GM23248 (cell line): Measurements from ENCODE around the gene PRSS1. TPM values are rescaled to one million over a fixed set of nuclear protein-coding genes. Genes with fewer than 3 reads are reported as not detected.

Source experiments
- DNase-seq: peaks from one replicate; pipeline ENCODE4 v3.0.0-alpha.2; 2015
- H2AFZ ChIP-seq: fragments of 200-600 bp; sonication (generic); 2 replicates; pipeline ENCODE4 v1.6.1; 2016; ENCODE audit warnings: antibody characterized with exemption
- H3F3A ChIP-seq: fragments of 200-600 bp; sonication (generic); 2 replicates; pipeline ENCODE4 v1.6.1; 2016; ENCODE audit warnings: mild to moderate bottlenecking, antibody characterized with exemption, mixed run types; ENCODE audit not compliant: insufficient read depth
- H3K27ac ChIP-seq: fragments of 200-600 bp; sonication (generic); 2 replicates; pipeline ENCODE4 v1.5.1; 2016; ENCODE audit warnings: mild to moderate bottlenecking
- H3K27me3 ChIP-seq: fragments of 200-600 bp; sonication (generic); replicated peaks from 2 replicates; pipeline ENCODE4 v1.6.1; 2016; ENCODE audit warnings: mild to moderate bottlenecking; ENCODE audit not compliant: insufficient read depth
- H3K36me3 ChIP-seq: fragments of 200-600 bp; sonication (generic); 2 replicates; pipeline ENCODE4 v1.6.1; 2016; ENCODE audit warnings: low read depth, mild to moderate bottlenecking
- H3K4me1 ChIP-seq: fragments of 200-600 bp; sonication (generic); 2 replicates; pipeline ENCODE4 v1.6.1; 2016; ENCODE audit warnings: mild to moderate bottlenecking; ENCODE audit not compliant: insufficient read depth
- H3K4me2 ChIP-seq: fragments of 200-600 bp; sonication (generic); one replicate; pipeline ENCODE4 v1.6.1; 2016; ENCODE audit warnings: mild to moderate bottlenecking; ENCODE audit not compliant: unreplicated experiment
- H3K4me3 ChIP-seq: fragments of 200-600 bp; sonication (generic); 2 replicates; pipeline ENCODE4 v1.5.1; 2016; ENCODE audit warnings: mild to moderate bottlenecking
- H3K79me2 ChIP-seq: fragments of 200-600 bp; sonication (generic); 2 replicates; pipeline ENCODE4 v1.6.1; 2016; ENCODE audit warnings: mild to moderate bottlenecking; ENCODE audit not compliant: insufficient read depth
- H3K9ac ChIP-seq: fragments of 200-600 bp; sonication (generic); 2 replicates; pipeline ENCODE4 v1.6.1; 2016; ENCODE audit warnings: mild to moderate bottlenecking
- H3K9me2 ChIP-seq: fragments of 200-600 bp; sonication (generic); 2 replicates; pipeline ENCODE4 v1.6.1; 2016; ENCODE audit warnings: mixed run types, mild to moderate bottlenecking, moderate library complexity; ENCODE audit not compliant: insufficient read depth
- H3K9me3 ChIP-seq: fragments of 200-600 bp; sonication (generic); one replicate; pipeline ENCODE4 v1.6.1; 2017; ENCODE audit warnings: low read depth
- H4K20me1 ChIP-seq: fragments of 200-600 bp; sonication (generic); 2 replicates; pipeline ENCODE4 v1.6.0; 2016; ENCODE audit not compliant: insufficient read depth
- EZH2 ChIP-seq: fragments of 200-600 bp; sonication (generic); IDR thresholded peaks from 2 replicates; pipeline ENCODE4 v1.6.1; 2018; ENCODE audit warnings: antibody characterized with exemption, mild to moderate bottlenecking; ENCODE audit not compliant: insufficient read depth, poor library complexity, severe bottlenecking
- EZH2phosphoT487 ChIP-seq: fragments of 200-600 bp; sonication (generic); IDR thresholded peaks from 2 replicates; pipeline ENCODE4 v1.6.1; 2018; ENCODE audit warnings: antibody characterized with exemption, moderate library complexity, mild to moderate bottlenecking, low read depth; ENCODE audit not compliant: insufficient read depth
- WGBS, 2 experiments: methylation state at CpG; one replicate each; pipeline ENCODE4 v1.1.6; 2015 to 2017; ENCODE audit warnings: low lambda C conversion rate in 2 of 2, low coverage in 1 of 2; ENCODE audit errors: missing lambda C conversion rate in 2 of 2; 5-methylcytosine and 5-hydroxymethylcytosine counted together
- in situ Hi-C: fragments of 300-500 bp; cut with MboI; formaldehyde crosslinking; loops from 2 replicates; pipeline ENCODE4 v1.15.0; 2020
- polyA plus RNA-seq: library from polyadenylated mRNA; unstranded; fragments of >200 nt; fragmentation: Nextera tagmentation; extraction: Ambion mirVana; gene quantifications from 2 replicates; pipeline ENCODE4 v1.2.1, GENCODE V29; 2016
- total RNA-seq: library from RNA; depleted of rRNA; stranded (reverse); fragments of >200 nt; shearing (Covaris generic); gene quantifications from 2 replicates; pipeline ENCODE4 v1.2.3, GENCODE V29; 2014

PRSS1 gene
- total and polyA plus RNA-seq, 2 experiments from 2014 or later = not detected

- TF ChIP-seq EZH2phosphoT487 (no peak), EZH2 (no peak)
- Histone ChIP-seq H3F3A (no peaks in the 10 kb centered on the region), H3K27ac (no peak overlapping the region), H3K36me3 (no peaks in the 10 kb centered on the region), H3K9me3 (no peaks in the 10 kb centered on the region), H3K9me2 (no peaks in the 10 kb centered on the region), H4K20me1 (no peaks in the 10 kb centered on the region), H3K27me3 (no peaks in the 10 kb centered on the region), H3K4me3 (no peak overlapping the region), H3K79me2 (no peaks in the 10 kb centered on the region), H3K4me2 (no peak overlapping the region), H3K9ac (no peak overlapping the region), H3K4me1 (no peaks in the 10 kb centered on the region), H2AFZ (no peak overlapping the region)
- DNase-seq = no peak
- in situ Hi-C loops = no loop called here
- 43 to 60% methylated on average over 2 of the region's 2 CpGs for WGBS, 2 experiments
Measured at GRCh38 chr7:142714375-142714774, 34.9 kb upstream of the PRSS1 start.

- no peak overlapping the region for H3K4me3 ChIP-seq
- 34 to 37% methylated on average over 2 of the region's 2 CpGs for WGBS, 2 experiments
Measured at GRCh38 chr7:142716596-142716995, 32.7 kb upstream of the PRSS1 start.

GRCh38 chr7:142717453-142717852 is 31.8 kb upstream of the PRSS1 start:
- H3K9me3 ChIP-seq = no peaks in the 10 kb centered on the region
- 71 to 72% methylated on average over 6 of the region's 6 CpGs for WGBS, 2 experiments
- TF ChIP-seq EZH2 = no peak
- TF ChIP-seq EZH2phosphoT487 = no peak

More at GRCh38 chr7:142716596-142716995, 32.7 kb upstream of the PRSS1 start:
- Histone ChIP-seq H2AFZ (no peak overlapping the region), H3K27ac (no peak overlapping the region), H3K27me3 (peaks cover 13% of the 10 kb centered on the region), H3K4me2 (no peak overlapping the region), H3K79me2 (no peaks in the 10 kb centered on the region), H3K9me3 (no peaks in the 10 kb centered on the region), H3K4me1 (no peaks in the 10 kb centered on the region), H3K9me2 (no peaks in the 10 kb centered on the region), H3K9ac (no peak overlapping the region), H4K20me1 (no peaks in the 10 kb centered on the region), H3F3A (no peaks in the 10 kb centered on the region), H3K36me3 (no peaks in the 10 kb centered on the region)
- in situ Hi-C loops = no loop called here
- DNase-seq = no peak
- TF ChIP-seq EZH2 (no peak), EZH2phosphoT487 (no peak)

GRCh38 chr7:142718313-142718712 is 31.0 kb upstream of the PRSS1 start:
- Histone ChIP-seq H2AFZ (no peak overlapping the region), H3K27me3 (peaks cover 21% of the 10 kb centered on the region), H3K36me3 (no peaks in the 10 kb centered on the region), H4K20me1 (no peaks in the 10 kb centered on the region), H3K4me3 (no peak overlapping the region), H3K4me1 (no peaks in the 10 kb centered on the region), H3K9ac (no peak overlapping the region), H3K9me2 (no peaks in the 10 kb centered on the region), H3K79me2 (no peaks in the 10 kb centered on the region), H3K27ac (no peak overlapping the region), H3K4me2 (no peak overlapping the region), H3F3A (no peaks in the 10 kb centered on the region), H3K9me3 (no peaks in the 10 kb centered on the region)
- WGBS, 2 experiments = 13 to 14% methylated on average over 1 of the region's 1 CpG
- in situ Hi-C loops = no loop called here
- DNase-seq = no peak
- TF ChIP-seq EZH2phosphoT487 (no peak), EZH2 (no peak)

More at GRCh38 chr7:142717453-142717852, 31.8 kb upstream of the PRSS1 start:
- Histone ChIP-seq H3K4me3 (no peak overlapping the region), H3K9ac (no peak overlapping the region), H3K27me3 (peaks cover 17% of the 10 kb centered on the region), H3F3A (no peaks in the 10 kb centered on the region), H3K27ac (no peak overlapping the region), H3K79me2 (no peaks in the 10 kb centered on the region), H3K36me3 (no peaks in the 10 kb centered on the region), H3K9me2 (no peaks in the 10 kb centered on the region), H3K4me1 (no peaks in the 10 kb centered on the region), H4K20me1 (no peaks in the 10 kb centered on the region), H3K4me2 (no peak overlapping the region), H2AFZ (no peak overlapping the region)
- in situ Hi-C loops = no loop called here
- DNase-seq = no peak

- WGBS, 2 experiments = 40 to 52% methylated on average over 8 of the region's 8 CpGs
- Histone ChIP-seq H3K4me2 (no peak overlapping the region), H2AFZ (no peak overlapping the region), H3K9me2 (no peaks in the 10 kb centered on the region), H3K9me3 (no peaks in the 10 kb centered on the region), H3K4me3 (no peak overlapping the region), H3K27ac (no peak overlapping the region), H3K79me2 (no peaks in the 10 kb centered on the region), H3K4me1 (no peaks in the 10 kb centered on the region), H3K27me3 (peaks cover 21% of the 10 kb centered on the region), H4K20me1 (no peaks in the 10 kb centered on the region), H3K36me3 (no peaks in the 10 kb centered on the region), H3F3A (no peaks in the 10 kb centered on the region), H3K9ac (no peak overlapping the region)
- in situ Hi-C loops = no loop called here
- no peak for DNase-seq
- TF ChIP-seq EZH2 (no peak), EZH2phosphoT487 (no peak)
Measured at GRCh38 chr7:142720172-142720773, 29.0 kb upstream of the PRSS1 start.
